Measurements from ENCODE around the gene DPH1.
A peak's percentile ranks its signal among the peaks of the same experiment; 100 is the strongest.

Gene DPH1

DNA sequence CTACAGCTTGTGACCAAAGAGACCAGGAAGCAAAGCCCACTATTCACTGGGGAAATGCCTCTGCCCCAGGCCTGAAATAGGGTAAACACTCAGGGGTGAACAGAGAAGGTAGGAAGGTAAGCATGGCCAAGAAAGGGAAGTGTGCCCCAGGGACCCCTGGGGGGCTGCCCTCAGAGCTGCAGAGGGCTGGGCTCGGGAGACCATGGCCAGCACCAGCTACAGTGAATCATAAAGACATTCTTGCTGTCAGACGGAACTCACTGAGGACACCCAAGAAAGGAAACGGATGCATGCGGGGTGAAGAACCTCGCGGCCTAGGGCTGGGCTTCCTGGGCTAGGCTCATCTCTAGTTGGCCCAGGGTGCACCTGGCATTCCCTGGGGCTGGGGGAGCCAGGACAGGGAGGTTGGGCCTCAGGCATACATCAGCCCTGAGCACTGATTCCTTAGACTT is 34.6 kb downstream of the DPH1 start:
- no peak for TF ChIP-seq CTCF (IDR thresholded peaks at IDR 0.05; ENCODE audit: low read depth, low read length)
- TF ChIP-seq MYC (IDR thresholded peaks at IDR 0.05; ENCODE audit: low read depth, low read length) = no peak
- DNase-seq (ENCODE audit: low read depth) = peak; percentile 48
- no peak overlapping the region for H3K4me3 ChIP-seq (ENCODE audit: low read depth, low read length)

DNA sequence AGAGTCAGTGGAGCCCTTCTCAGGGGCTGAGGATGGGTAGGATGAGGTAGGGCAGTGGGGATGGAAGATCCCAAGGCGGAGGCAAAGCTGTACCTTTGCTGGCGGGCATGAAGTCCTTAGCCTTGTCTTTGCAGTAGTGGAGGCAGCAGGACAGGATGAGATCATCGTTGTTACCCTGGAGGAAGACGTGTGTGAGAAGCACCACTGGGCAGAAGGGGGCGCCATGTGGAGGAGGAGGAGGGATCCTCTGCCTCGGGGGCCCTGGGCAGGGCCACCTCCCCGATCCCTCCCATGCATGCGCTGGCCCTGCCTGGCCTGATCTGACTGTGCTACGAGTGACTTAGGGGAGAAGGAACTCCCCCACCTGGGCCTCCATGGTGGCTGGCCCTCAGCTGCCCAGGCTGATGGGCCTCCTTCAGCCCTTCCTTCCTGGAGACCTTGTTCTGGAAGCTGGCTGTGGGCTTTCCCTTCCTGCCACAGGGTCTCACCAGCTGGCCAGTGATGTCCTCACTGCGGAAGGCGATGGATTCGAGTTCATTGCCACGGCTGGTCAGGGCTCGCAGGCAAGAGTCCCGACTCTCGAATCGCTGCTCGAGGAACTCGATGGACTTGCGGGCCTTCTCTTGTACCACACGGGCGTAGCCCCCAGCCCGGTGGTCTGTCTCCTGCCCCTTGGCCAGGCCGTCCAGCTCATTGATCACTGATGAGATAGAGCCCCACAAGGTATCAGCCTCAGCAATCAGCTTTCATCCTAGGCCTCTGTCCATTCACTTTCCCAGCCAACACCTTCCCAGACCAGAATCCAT is 35.2 kb downstream of the DPH1 start:
- DNase-seq (ENCODE audit: low read depth) = peak; percentile 63
- TF ChIP-seq MYC (IDR thresholded peaks at IDR 0.05; ENCODE audit: low read depth, low read length) (no peak), CTCF (IDR thresholded peaks at IDR 0.05; ENCODE audit: low read depth, low read length) (peak; percentile 29)
- H3K4me3 ChIP-seq (ENCODE audit: low read depth, low read length) = no peak overlapping the region

- TF ChIP-seq CTCF (IDR thresholded peaks at IDR 0.05; ENCODE audit: low read depth, low read length) (no peak), POLR2A (IDR thresholded peaks at IDR 0.05; ENCODE audit: extremely low read depth, insufficient read length) (no peak), MYC (IDR thresholded peaks at IDR 0.05; ENCODE audit: low read depth, low read length) (no peak)
- TF ChIP-seq, protein P1, sequence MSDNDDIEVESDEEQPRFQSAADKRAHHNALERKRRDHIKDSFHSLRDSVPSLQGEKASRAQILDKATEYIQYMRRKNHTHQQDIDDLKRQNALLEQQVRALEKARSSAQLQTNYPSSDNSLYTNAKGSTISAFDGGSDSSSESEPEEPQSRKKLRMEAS (IDR thresholded peaks at IDR 0.05; ENCODE audit: low read depth, low read length) = no peak
- DNase-seq (ENCODE audit: low read depth) = no peak
- H3K4me3 ChIP-seq (ENCODE audit: low read depth, low read length) = no peak overlapping the region
These were observed 36.0 kb downstream of the DPH1 start for GRCh38 chr17:2065949-2066400.

DNA sequence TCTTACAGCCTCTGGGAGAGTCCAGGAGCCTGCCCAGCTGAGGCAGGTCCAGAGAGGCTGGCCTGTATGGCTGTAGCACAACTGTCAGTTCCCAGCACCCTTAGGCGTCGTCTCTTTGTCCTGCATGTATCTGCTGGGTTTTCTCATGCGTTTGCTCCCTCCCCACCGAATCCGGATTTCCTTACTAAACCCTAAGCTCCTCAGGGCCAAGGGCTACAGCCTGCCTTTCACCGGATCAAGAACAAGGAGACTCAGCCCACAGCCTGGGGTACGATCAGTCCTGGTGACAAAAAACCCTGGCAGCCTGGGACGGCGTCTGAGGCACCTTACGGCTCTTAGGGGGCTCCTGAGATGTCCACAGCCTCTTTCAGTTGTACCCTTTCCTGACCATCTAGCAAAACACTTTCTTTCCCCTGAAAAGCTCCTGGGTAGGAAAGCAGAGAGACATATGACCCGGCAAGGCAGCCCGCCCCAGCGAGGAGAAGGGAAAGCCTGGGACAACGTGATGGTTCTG is 37.2 kb downstream of the DPH1 start:
- TF ChIP-seq, protein P1 (IDR thresholded peaks at IDR 0.05; ENCODE audit: low read depth, low read length) = no peak
- TF ChIP-seq POLR2A (IDR thresholded peaks at IDR 0.05; ENCODE audit: extremely low read depth, insufficient read length) (no peak), CTCF (IDR thresholded peaks at IDR 0.05; ENCODE audit: low read depth, low read length) (no peak), MYC (IDR thresholded peaks at IDR 0.05; ENCODE audit: low read depth, low read length) (no peak)
- DNase-seq (ENCODE audit: low read depth) = no peak
- no peak overlapping the region for H3K4me3 ChIP-seq (ENCODE audit: low read depth, low read length)

DNA sequence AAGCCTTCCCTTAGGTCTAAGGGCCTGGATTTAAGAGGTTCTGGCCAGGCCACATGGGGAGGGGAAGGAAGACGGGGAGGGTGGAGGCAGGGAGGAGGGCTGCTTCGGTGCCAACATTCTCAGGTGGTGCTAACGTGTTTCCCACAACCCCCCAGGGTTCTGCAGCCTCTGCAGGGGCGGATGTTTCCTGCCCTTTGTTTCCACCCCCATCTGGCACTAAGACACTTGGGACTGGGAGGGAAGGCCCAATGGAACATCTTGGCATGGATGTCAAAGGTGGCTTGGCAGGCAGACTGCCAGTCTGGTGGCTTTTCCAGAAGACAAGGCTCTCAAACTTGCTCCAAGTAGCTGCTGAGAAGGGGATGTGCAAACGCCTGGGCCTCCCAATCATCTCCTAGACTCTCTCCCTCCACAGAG is 37.7 kb downstream of the DPH1 start:
- no peak for DNase-seq (ENCODE audit: low read depth)
- H3K4me3 ChIP-seq (ENCODE audit: low read depth, low read length) = no peak overlapping the region
- TF ChIP-seq, protein P1 (IDR thresholded peaks at IDR 0.05; ENCODE audit: low read depth, low read length) = no peak
- TF ChIP-seq POLR2A (IDR thresholded peaks at IDR 0.05; ENCODE audit: extremely low read depth, insufficient read length) (no peak), CTCF (IDR thresholded peaks at IDR 0.05; ENCODE audit: low read depth, low read length) (no peak), MYC (IDR thresholded peaks at IDR 0.05; ENCODE audit: low read depth, low read length) (no peak)
